Subcutaneous adipose tissue (tissue), 4 donors: ENCODE measurements around the gene SAMD14. TPM values are rescaled to one million over a fixed set of nuclear protein-coding genes. Genes with fewer than 3 reads are reported as not detected.

Experiments used
- total RNA-seq, 4 donors: library from RNA; depleted of rRNA; stranded (reverse); fragments of >200 nt; gene quantifications; one replicate each; pipeline ENCODE4 v1.1.0, GENCODE V29; 2016
- TF ChIP-seq, protein P1 (sequence below): fragments of 450-650 bp; IDR thresholded peaks from one replicate; pipeline ENCODE4 v1.5.1; 2016; ENCODE audit warnings: low read depth, mild to moderate bottlenecking, control low read depth, antibody characterized with exemption, moderate library complexity

SAMD14 gene
- total RNA-seq, 4 donors from 2014 or later: 0.33 to 0.38 (median 0.34) TPM; not detected in 1

DNA sequence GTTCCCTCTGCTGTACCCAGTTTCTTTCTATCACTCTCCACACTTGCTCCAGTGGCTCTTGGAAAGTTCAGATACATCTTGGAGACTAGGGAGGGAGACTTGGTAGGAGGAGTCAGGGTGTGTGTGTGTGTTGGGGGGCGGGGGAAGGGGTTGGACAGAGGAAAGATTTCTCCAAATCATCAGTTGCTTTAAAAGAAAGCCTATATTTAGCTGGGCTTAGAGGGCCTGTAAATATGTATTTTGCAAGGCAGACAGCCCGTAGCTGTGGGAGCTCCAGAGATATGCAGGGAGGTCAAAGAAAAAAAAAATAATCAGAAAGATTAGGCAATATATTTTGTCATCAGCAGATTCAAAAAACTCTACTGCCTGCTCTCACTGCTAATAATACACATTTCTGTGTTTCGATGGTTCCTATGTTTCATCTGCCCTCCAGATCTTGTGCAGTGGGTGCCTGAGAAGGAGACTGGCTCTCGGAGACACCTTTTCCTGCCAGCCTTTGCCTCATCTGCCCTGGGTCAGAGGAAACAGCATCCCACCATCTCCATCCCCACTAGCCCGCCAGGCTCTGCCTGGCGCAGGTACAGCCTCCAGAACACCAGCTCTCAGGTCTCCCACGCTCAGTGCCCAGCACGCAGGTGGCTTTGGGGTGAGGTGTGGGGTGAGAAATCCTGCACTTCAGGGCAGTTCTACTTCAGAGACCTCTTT, 25.3 kb upstream of the SAMD14 start:
- TF ChIP-seq, protein P1, sequence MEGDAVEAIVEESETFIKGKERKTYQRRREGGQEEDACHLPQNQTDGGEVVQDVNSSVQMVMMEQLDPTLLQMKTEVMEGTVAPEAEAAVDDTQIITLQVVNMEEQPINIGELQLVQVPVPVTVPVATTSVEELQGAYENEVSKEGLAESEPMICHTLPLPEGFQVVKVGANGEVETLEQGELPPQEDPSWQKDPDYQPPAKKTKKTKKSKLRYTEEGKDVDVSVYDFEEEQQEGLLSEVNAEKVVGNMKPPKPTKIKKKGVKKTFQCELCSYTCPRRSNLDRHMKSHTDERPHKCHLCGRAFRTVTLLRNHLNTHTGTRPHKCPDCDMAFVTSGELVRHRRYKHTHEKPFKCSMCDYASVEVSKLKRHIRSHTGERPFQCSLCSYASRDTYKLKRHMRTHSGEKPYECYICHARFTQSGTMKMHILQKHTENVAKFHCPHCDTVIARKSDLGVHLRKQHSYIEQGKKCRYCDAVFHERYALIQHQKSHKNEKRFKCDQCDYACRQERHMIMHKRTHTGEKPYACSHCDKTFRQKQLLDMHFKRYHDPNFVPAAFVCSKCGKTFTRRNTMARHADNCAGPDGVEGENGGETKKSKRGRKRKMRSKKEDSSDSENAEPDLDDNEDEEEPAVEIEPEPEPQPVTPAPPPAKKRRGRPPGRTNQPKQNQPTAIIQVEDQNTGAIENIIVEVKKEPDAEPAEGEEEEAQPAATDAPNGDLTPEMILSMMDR: no peak

DNA sequence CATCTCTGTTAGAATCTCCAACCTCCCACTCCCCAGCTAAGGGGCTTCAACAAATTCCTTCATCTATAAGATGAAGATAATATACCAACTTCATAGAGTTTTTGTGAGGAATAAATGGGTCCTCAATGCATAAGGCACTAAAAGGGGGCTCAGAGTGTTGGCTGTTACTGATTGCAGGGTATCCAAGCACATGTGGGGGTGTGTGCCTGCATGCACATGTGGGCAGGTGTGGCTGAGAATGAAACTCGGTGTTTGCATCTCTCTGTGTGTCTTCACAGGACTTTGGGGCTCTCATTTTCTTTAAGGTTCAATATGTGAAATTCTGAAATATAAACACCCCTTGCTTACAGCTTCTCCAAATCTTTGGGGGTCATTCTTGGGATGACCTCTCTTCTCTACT, 24.6 kb upstream of the SAMD14 start:
- TF ChIP-seq, protein P1: no peak

DNA sequence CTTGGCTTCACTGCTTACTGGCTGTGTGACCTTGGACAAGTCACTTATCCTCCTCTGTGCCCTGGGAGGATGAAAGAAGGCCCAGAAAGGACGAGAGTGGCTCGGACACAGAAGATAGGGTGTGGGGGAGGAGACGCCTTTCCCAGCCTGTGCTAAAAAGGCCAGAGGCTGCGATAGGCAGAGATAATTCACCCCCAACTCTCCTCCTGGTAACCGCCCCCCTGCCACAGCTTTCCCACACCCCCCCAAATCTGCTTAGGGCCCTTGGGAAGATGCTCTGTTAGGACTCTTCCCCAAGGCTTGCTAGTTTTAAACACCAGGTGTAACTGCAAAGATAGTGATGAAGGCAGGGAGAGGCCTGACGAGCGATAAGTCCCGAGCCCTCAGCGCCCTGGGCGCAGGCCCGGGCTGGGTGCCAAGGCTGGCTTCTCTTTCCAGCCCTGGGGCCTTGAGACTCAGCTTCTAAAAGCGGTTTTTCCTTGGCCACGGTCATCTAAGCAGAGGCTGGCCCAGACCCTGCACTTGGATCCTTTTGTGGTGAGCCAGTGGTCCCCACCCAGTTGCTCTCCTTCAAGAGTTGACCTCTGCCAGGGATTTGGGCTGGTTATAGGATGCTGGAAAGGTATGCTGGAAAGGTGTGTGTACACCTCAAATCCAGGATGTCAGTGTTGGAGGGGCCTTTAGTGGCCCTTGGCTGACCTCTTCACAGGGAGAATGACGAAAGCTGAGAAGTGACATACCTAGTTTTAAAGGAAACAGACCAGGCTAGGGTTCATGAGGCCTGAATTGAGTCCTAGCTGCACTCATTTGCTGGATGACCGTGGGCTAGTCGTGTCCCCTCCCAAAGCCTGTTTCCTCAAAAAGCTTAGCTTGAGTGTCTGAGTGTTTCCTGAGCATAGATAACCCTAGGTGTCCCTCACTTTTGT, 24.0 kb upstream of the SAMD14 start:
- TF ChIP-seq, protein P1: no peak

DNA sequence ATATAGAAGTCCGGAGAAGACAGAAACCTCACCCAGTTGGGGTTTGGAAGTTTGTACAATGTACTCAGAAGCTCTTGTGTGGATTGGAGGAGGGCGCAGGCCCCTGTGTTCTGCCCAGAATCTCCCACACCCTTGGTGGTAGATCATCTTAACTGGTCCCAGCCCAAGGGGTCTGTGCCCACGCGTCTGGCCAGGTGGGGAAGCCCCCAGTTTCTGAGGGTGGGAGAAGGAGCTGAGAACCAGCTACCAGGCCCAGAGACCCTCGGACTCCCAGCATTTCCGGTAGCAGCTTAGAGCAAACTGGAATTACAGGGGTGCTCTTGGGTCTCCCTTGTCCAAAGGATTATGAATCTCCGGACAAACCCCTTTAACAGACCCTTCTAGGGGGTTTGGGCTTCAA, 22.8 kb upstream of the SAMD14 start:
- TF ChIP-seq, protein P1: no peak

DNA sequence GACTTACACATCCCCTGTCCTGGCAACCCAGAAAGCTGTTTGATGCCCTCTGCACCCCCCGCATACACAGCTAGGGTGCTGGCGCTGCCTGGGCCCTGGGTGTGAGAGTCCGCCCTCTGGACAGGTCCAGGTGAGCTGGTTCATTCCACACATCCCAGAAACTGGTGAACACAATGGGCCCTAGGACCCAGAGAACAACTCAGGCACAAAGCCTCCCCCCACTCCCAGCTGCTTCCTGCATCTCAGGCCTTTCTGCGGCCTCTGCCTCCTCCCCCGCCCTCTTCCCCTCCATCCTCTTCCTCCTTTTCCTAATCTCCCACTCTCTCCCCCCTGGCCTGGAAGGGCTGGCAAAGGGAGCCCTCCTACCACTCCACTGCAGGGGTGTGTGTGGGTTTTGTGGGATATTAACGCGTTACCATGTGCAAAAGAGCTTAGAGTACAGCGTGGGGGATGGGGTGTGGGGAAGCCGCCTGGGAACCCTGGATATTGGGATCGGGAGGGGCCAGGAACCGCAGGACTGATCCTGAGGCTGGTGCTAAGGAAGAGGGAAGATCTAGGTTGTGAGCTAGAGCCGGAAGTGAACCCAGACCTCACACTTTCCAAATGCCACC, 22.1 kb upstream of the SAMD14 start:
- TF ChIP-seq, protein P1: no peak

DNA sequence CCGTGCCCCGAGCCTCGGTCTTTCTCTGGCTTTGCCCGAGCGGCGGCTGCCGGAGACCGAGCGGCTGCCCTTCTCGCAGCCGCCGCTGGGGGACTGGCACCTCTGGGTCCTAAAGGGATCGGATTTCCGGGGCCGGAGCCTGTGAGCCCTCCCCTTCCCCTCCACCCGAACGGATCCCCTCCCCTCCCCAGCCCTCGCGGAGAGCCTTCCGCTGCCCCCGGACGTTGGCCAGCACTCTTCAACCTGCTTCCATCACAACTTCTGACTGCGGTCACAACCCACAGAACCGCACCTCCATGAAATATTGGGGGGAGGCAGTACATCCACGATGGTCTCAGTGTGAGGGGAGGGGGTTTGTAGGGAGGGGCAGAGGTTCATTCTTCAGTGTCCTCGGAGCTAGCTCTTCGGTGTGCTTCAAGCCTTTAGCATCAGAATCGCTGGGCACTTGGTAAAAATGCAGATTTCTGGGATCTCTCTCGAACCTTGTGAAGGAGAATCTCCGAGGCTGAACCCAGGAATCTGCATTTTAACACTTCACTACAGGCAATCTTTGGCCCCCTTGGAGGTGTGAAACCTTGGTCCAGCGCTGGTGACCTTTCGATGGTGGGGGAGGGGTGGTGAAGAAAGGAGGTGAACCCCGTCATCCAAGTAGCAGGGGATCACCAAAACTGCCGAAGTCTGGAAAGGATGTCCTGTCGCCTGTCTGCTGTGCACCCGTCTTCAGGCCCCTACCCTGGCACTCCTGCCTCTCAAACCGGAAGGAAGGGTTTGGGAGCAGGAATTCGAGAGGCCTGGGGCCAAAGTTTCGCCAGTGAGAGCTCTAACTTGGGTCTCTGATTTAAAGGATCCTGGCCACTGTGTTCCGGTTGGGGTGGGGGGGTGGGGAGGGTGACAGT, 21.3 kb upstream of the SAMD14 start:
- TF ChIP-seq, protein P1: no peak
